ENCODE results near the gene GPR101.
"Not testable (repeated sequence)": the region's sequence is repeated elsewhere in the genome, so short reads cannot be mapped to it uniquely, and the experiment has no call there.

GPR101 gene

DNA sequence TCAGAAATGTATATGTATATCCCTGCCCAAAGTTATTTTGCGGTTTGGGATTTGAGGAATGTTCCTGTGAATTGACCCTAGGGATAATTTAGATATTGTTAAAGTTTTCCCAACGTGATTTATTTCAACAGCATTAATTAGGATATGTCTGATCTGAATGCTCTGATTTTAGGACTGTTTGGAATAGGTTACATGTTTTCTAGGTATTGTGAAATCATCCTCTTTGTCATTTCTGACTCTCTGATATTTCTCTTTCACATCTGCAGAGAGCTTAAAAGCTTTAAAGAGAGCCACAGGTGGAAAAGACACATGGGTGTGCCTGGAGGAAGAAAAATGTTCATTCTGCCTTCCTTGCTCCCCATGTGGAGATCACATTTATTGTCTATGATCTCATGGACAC lies 5.1 kb downstream of the GPR101 start:
- no peak for DNase-seq (ENCODE audit: low read depth in 2 of 2)

DNA sequence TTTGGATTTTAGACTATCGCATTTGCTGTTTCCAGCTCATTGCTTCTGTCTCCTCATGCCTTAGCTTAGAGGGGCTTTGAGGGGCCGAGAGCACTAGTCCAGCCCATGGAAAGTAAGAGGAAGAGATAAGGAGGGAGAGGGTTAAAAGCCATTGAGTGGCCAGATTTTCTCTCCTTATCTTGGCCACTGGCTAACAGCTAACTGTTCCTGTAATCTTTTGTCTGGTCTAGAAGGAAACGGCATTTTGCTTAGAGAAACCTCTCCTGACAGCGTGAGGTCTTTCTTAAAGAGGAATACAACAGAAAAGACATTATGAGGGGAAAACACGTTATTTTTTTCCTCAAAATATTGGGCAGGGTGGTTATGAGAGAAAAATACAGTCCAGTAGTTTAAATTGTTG lies 7.9 kb downstream of the GPR101 start:
- DNase-seq (ENCODE audit: low read depth in 2 of 2): no peak

DNA sequence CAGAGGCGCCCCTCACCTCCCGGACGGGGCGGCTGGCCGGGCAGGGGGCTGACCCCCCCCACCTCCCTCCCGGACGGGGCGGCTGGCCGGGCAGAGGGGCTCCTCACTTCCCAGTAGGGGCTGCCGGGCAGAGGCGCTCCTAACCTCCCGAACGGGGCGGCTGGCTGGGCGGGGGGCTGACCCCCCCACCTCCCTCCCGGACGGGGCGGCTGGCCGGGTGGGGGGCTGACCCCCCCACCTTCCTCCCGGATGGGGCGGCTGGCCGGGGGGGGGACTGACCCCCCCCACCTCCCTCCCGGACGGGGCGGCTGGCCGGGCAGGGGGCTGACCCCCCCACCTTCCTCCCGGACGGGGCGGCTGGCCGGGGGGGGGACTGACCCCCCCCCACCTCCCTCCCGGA lies 33.6 kb downstream of the GPR101 start:
- DNase-seq (ENCODE audit: low read depth in 2 of 2): not testable (repeated sequence)

GRCh38 chrX:136999024-136999423 lies 34.8 kb downstream of the GPR101 start:
- no peak for DNase-seq (ENCODE audit: low read depth in 2 of 2)

Data from activated CD8-positive, alpha-beta memory T cell treated with anti-CD3 and anti-CD28 coated beads for 4 hours (primary cell).